Endothelial cell of umbilical vein (primary cell): ENCODE results near the gene CECR2. TPM values are rescaled to one million over a fixed set of nuclear protein-coding genes. Genes with fewer than 3 reads are reported as not detected.

ENCODE experiments used
- BruUV-seq: library from RNA; stranded (reverse); fragments of 400-500 nt; replicated peaks from 2 replicates; lab custom pipeline; 2021; lab: Mats Ljungman, UMichigan
- CTCF ChIA-PET: fragments of 300-600, 350-600 bp; sonication (Branson Sonifier 250); formaldehyde crosslinking; loops from one replicate; lab custom pipeline; 2021; ENCODE audit warnings: antibody characterized with exemption, inconsistent platforms; lab: Charles Lee
- POLR2A ChIA-PET: fragments of 300-600, 350-600 bp; sonication (Branson Sonifier 250); formaldehyde crosslinking; loops from one replicate; lab custom pipeline; 2021; ENCODE audit warnings: antibody characterized with exemption, inconsistent platforms; lab: Charles Lee
- DNase-seq: peaks from one replicate; pipeline ENCODE4 v3.0.0-alpha.2; 2011; ENCODE audit warnings: low read depth, low spot score
- FAIRE-seq: peaks from 2 replicates; lab custom pipeline; 2011; peaks lifted over from hg19 to GRCh38; lab: Jason Lieb, UNC
- H2AFZ ChIP-seq: 2 replicates; pipeline ENCODE4 v1.6.0; 2012; ENCODE audit warnings: low read depth, low read length, control low read depth, inconsistent platforms
- H3K27ac ChIP-seq: 2 replicates; pipeline ENCODE4 v1.5.1; 2011; ENCODE audit warnings: low read depth, mild to moderate bottlenecking, control low read depth, low read length, moderate library complexity; ENCODE audit not compliant: insufficient read depth
- H3K27me3 ChIP-seq, 2 experiments: 2 replicates each; pipeline versions ENCODE4 v1.6.0 to v1.6.1; 2011; ENCODE audit warnings: low read length in 2 of 2, mixed read lengths in 1 of 2; ENCODE audit not compliant: control insufficient read depth in 2 of 2, insufficient read depth in 2 of 2
- H3K36me3 ChIP-seq, 2 experiments: 2 replicates in 1 of 2; 3 replicates in 1 of 2; pipeline ENCODE4 v1.5.1; 2011; ENCODE audit warnings: low read length in 2 of 2, mild to moderate bottlenecking in 1 of 2, moderate library complexity in 1 of 2; ENCODE audit not compliant: control insufficient read depth in 2 of 2, insufficient read depth in 2 of 2; ENCODE audit errors: extremely low read depth in 1 of 2
- H3K4me1 ChIP-seq: 3 replicates; pipeline ENCODE4 v1.5.1; 2011; ENCODE audit warnings: mild to moderate bottlenecking, low read length; ENCODE audit not compliant: control insufficient read depth, insufficient read depth; ENCODE audit errors: extremely low read depth
- H3K4me2 ChIP-seq: 2 replicates; pipeline ENCODE4 v1.6.1; 2011; ENCODE audit warnings: low read length, control low read depth, mixed read lengths; ENCODE audit not compliant: insufficient read depth
- H3K4me3 ChIP-seq, 3 experiments: fragments of 200-600 bp in 1 of 3; sonication (generic), shearing (Covaris generic) in 1 of 3; replicated peaks in 1 of 3; 2 replicates each; pipeline ENCODE4 v1.5.1; 2011 to 2016; ENCODE audit warnings: control low read depth in 3 of 3, low read length in 3 of 3, mild to moderate bottlenecking in 2 of 3, inconsistent platforms in 1 of 3, low read depth in 1 of 3, moderate library complexity in 1 of 3; ENCODE audit not compliant: insufficient read depth in 1 of 3
- H3K79me2 ChIP-seq: 2 replicates; pipeline ENCODE4 v1.6.0; 2012; ENCODE audit warnings: low read length, inconsistent platforms; ENCODE audit not compliant: control insufficient read depth, insufficient read depth
- H3K9ac ChIP-seq: replicated peaks from 2 replicates; pipeline ENCODE3; 2011; ENCODE audit warnings: low read length, control low read depth; ENCODE audit not compliant: insufficient read depth; ENCODE audit errors: extremely low read depth
- H3K9me1 ChIP-seq: replicated peaks from 3 replicates; pipeline ENCODE4 v1.6.0; 2011; ENCODE audit warnings: mild to moderate bottlenecking, low read length; ENCODE audit not compliant: control insufficient read depth, insufficient read depth; ENCODE audit errors: extremely low read depth
- H3K9me3 ChIP-seq: replicated peaks from 2 replicates; pipeline ENCODE4 v1.5.1; 2012; ENCODE audit warnings: low read length, inconsistent platforms; ENCODE audit not compliant: control insufficient read depth, insufficient read depth
- H4K20me1 ChIP-seq: replicated peaks from 2 replicates; pipeline ENCODE3; 2011; ENCODE audit warnings: mild to moderate bottlenecking, low read length; ENCODE audit not compliant: control insufficient read depth, insufficient read depth; ENCODE audit errors: extremely low read depth
- CTCF ChIP-seq, 2 donors: IDR thresholded peaks; 1 replicate in 1 of 2; 2 replicates in 1 of 2; pipeline ENCODE4 v1.5.1; 2011; ENCODE audit warnings: low read length in 2 of 2, mild to moderate bottlenecking in 2 of 2, moderate library complexity in 2 of 2, control low read depth in 1 of 2, inconsistent platforms in 1 of 2, low read depth in 1 of 2; ENCODE audit not compliant: insufficient read depth in 1 of 2; ENCODE audit errors: extremely low read depth in 1 of 2
- EZH2 ChIP-seq: IDR thresholded peaks from 2 replicates; pipeline ENCODE4 v1.6.1; 2012; ENCODE audit warnings: borderline replicate concordance, low read depth, mild to moderate bottlenecking, moderate library complexity, low read length, inconsistent platforms; ENCODE audit not compliant: severe bottlenecking
- FOS ChIP-seq: IDR thresholded peaks from 2 replicates; pipeline ENCODE4 v1.6.1; 2011; ENCODE audit warnings: mild to moderate bottlenecking, low read length, moderate library complexity, borderline replicate concordance; ENCODE audit not compliant: insufficient read depth
- GATA2 ChIP-seq: IDR thresholded peaks from 2 replicates; pipeline ENCODE4 v1.7.0; 2011; ENCODE audit warnings: low read depth, mild to moderate bottlenecking, moderate library complexity, mixed read lengths, low read length; ENCODE audit not compliant: insufficient read length, insufficient read depth
- JUN ChIP-seq: IDR thresholded peaks from 2 replicates; pipeline ENCODE4 v1.6.1; 2011; ENCODE audit warnings: borderline replicate concordance, low read depth; ENCODE audit not compliant: insufficient read length, insufficient read depth
- MAX ChIP-seq: IDR thresholded peaks from 2 replicates; pipeline ENCODE4 v1.6.1; 2011; ENCODE audit not compliant: insufficient read depth, insufficient read length
- MYC ChIP-seq: IDR thresholded peaks from one replicate; pipeline ENCODE4 v1.6.1; 2011; ENCODE audit warnings: mild to moderate bottlenecking, low read depth, low read length
- POLR2A ChIP-seq: IDR thresholded peaks from 2 replicates; pipeline ENCODE4 v1.6.1; 2012; ENCODE audit warnings: low read depth, mild to moderate bottlenecking, control low read depth, low read length
- POLR2AphosphoS5 ChIP-seq: IDR thresholded peaks from 2 replicates; pipeline ENCODE4 v1.6.1; 2012; ENCODE audit warnings: low read depth, mild to moderate bottlenecking, control low read depth, low read length, moderate library complexity; ENCODE audit not compliant: insufficient read depth
- dilution Hi-C: fragments of 300-500 bp; cut with MboI; formaldehyde crosslinking; loops from one replicate; pipeline ENCODE4 v1.15.0; 2019; ENCODE audit warnings: low sequenced_read_pairs; ENCODE audit not compliant: extremely low pct_ligation_motif_present
- intact Hi-C: fragments of 100-400 bp; cut with micrococcal nuclease; formaldehyde crosslinking; loops from one replicate; pipeline ENCODE4 v1.10.0; 2022
- polyA plus RNA-seq, 4 experiments: library from polyadenylated mRNA; depleted of rRNA in 3 of 4; stranded (reverse) in 3 of 4; unstranded in 1 of 4; fragments of >200 nt; gene quantifications; 2 replicates each; pipeline versions ENCODE4 v1.2.1 to v1.2.3, GENCODE V29; 2011 to 2012; ENCODE audit warnings: missing spikeins in 1 of 4
- total RNA-seq: library from RNA; stranded (reverse); gene quantifications from 2 replicates; pipeline ENCODE4 v1.2.3, GENCODE V29; 2021

CECR2 gene
- total and polyA plus RNA-seq, 2 donors (not counting 3 experiments of a cell fraction or from before 2014, with no cell fraction given) = 0.01 TPM; not detected in 1

- ChIA-PET POLR2A (no interaction called here), CTCF (interaction anchor here (1.0 kb wide), 1 partner anchor 9 kb away, joined by 3 read pairs; no protein-coding TSS in a partner anchor)
- no peaks in the 10 kb centered on the region for H3K9me3 ChIP-seq
- no peaks in the 10 kb centered on the region for H4K20me1 ChIP-seq
- no peak overlapping the region for H3K4me2 ChIP-seq
- BruUV-seq = no TSS peak
- DNase-seq (no peak), FAIRE-seq (no peak)
- H3K36me3 ChIP-seq = no peaks in the 10 kb centered on the region
- H3K4me1 ChIP-seq = peaks cover 3% of the 10 kb centered on the region
- dilution Hi-C loops = no loop called here
- H3K27ac ChIP-seq = no peak overlapping the region
- H3K9me1 ChIP-seq = no peaks in the 10 kb centered on the region
- peaks cover 3 to 6% of the 10 kb centered on the region in 2 experiments for H3K27me3 ChIP-seq
- no peak overlapping the region for H3K9ac ChIP-seq
- H2AFZ ChIP-seq = no peak overlapping the region
- intact Hi-C loops = no loop called here
- H3K4me3 ChIP-seq = no peak overlapping the region
- H3K79me2 ChIP-seq = no peaks in the 10 kb centered on the region
- TF ChIP-seq GATA2 = no peak
- TF ChIP-seq EZH2 = no peak
- no peak for TF ChIP-seq MYC
- no peak for TF ChIP-seq CTCF (IDR thresholded peaks at IDR 0.05; ENCODE audit: extremely low read depth in 1 of 2, insufficient read depth in 1 of 2, low read depth in 1 of 2, low read length in 2 of 2)
- TF ChIP-seq MAX = no peak
- TF ChIP-seq JUN = no peak
- TF ChIP-seq POLR2A = no peak
- no peak for TF ChIP-seq FOS
- no peak for TF ChIP-seq POLR2AphosphoS5
Measured at GRCh38 chr22:17566776-17567175, 197.5 kb downstream of the CECR2 start.
